ENCODE measurements around the gene RBM38.

The RBM38 gene

GRCh38 chr20:57374931-57375651, 16.1 kb upstream of the RBM38 start:
- DNase-seq: no peak

GRCh38 chr20:57375652-57376230, 15.5 kb upstream of the RBM38 start:
- no peak for DNase-seq

GRCh38 chr20:57377350-57377749, 13.8 kb upstream of the RBM38 start:
- no peak for DNase-seq

GRCh38 chr20:57378107-57378506, 13.1 kb upstream of the RBM38 start:
- DNase-seq: no peak

- no peak for DNase-seq
Observed at GRCh38 chr20:57378646-57379262, 12.4 kb upstream of the RBM38 start.

GRCh38 chr20:57379263-57379647, 11.9 kb upstream of the RBM38 start:
- DNase-seq: no peak

GRCh38 chr20:57380081-57380750, 11.0 kb upstream of the RBM38 start:
- no peak for DNase-seq

- peak; percentile 88 for DNase-seq
Observed at GRCh38 chr20:57381596-57382503, 9.3 kb upstream of the RBM38 start.

- no peak for DNase-seq
Observed at GRCh38 chr20:57382516-57382915, 8.7 kb upstream of the RBM38 start.

- DNase-seq: no peak
Observed at GRCh38 chr20:57383447-57384347, 7.5 kb upstream of the RBM38 start.

- no peak for DNase-seq
Observed at GRCh38 chr20:57384486-57384885, 6.7 kb upstream of the RBM38 start.

GRCh38 chr20:57384953-57385761, 6.0 kb upstream of the RBM38 start:
- no peak for DNase-seq

GRCh38 chr20:57385940-57386339, 5.3 kb upstream of the RBM38 start:
- DNase-seq: no peak

GRCh38 chr20:57386762-57387161, 4.4 kb upstream of the RBM38 start:
- no peak for DNase-seq

GRCh38 chr20:57387463-57387862, 3.7 kb upstream of the RBM38 start:
- no peak for DNase-seq

- DNase-seq: no peak
Observed at GRCh38 chr20:57387945-57388371, 3.2 kb upstream of the RBM38 start.

- peak; percentile 77 for DNase-seq
Observed at GRCh38 chr20:57388953-57389694, 2.1 kb upstream of the RBM38 start.

GRCh38 chr20:57389695-57390603, 1.2 kb upstream of the RBM38 start:
- DNase-seq: peak; percentile 59

All from CD4-positive, alpha-beta T cell treated with Interleukin-17A for 4 hours (primary cell).